Urothelium cell line (cell line): Measurements from ENCODE around the gene PSMG3.
"Not testable (repeated sequence)": the region's sequence is repeated elsewhere in the genome, so short reads cannot be mapped to it uniquely, and the experiment has no call there.

Experiments
- DNase-seq: peaks from one replicate; pipeline ENCODE4 v3.0.0; 2011; ENCODE audit warnings: low spot score, mixed read lengths
- FAIRE-seq: peaks from 2 replicates; lab custom pipeline; 2011; peaks lifted over from hg19 to GRCh38; lab: Jason Lieb, UNC

Gene PSMG3

DNA sequence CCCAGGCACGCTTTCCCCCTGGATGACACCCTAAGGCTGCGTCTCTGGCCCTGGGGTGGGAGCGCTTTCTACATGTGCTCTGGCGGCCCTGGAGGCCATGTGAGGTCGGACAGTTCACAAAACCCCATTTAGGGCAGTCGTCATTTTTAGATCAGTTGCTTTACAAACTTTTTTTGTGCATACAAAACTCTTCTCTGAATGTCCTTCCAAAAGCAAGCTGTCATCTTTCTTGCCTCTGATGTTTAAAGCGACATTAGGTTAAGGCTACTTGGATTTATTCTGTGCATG is 33.4 kb downstream of the PSMG3 start:
- no peak for FAIRE-seq
- DNase-seq: no peak

DNA sequence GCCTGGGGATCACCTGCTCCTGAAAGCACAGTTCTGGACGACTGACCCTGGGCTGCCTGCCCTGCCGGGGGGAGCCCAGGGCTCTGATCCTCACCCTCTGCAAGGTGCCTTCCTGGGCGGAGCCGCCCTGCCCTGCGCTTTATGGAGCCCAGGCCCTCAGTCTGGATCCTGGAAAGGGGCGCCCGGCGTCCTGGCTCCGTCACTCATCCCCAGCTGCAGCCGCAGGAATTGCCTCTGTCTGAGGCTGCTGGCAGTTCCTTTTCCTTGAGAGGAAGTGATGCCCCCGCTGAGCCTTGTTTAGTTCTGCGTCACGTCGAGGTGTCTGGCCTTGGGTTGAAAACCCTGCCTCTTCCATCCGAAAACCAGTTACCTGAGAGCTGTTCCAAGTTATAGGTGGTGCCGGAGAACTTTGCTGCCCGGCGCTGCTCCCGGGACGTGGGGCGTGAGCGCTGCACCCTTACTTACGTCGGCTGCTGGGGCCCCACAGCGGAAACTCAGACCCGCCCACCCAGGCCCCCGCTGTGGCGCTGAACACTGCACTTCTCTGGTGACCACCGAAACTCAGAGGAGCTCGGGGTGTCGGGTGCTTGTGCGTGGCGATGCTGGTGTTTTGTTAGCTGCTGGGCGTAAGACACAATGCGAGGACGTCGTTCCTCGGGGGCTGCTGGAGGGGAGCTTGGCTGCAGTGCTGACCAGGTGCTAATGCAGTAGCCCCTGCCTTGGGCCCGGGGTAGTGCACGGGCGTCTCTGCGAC is 34.0 kb downstream of the PSMG3 start:
- peak; percentile 35 for FAIRE-seq
- no peak for DNase-seq

DNA sequence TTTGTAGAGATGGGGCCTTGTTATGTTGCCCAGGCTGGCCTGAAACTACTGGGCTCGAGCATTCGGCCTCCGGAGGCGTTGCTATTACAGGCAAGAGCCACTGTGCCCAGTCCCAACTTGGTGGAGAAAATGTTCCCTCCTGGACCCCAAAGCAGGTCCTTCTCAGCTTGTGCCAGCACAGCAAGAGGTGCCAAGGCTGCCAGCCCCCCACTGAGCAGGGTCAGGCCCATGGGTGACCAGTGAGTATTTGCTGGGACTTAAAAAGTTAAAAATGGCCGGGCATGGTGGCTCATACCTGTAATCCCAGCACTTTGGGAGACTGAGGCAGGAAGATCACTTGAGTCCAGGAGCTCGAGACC is 34.8 kb downstream of the PSMG3 start:
- DNase-seq: no peak
- no peak for FAIRE-seq

DNA sequence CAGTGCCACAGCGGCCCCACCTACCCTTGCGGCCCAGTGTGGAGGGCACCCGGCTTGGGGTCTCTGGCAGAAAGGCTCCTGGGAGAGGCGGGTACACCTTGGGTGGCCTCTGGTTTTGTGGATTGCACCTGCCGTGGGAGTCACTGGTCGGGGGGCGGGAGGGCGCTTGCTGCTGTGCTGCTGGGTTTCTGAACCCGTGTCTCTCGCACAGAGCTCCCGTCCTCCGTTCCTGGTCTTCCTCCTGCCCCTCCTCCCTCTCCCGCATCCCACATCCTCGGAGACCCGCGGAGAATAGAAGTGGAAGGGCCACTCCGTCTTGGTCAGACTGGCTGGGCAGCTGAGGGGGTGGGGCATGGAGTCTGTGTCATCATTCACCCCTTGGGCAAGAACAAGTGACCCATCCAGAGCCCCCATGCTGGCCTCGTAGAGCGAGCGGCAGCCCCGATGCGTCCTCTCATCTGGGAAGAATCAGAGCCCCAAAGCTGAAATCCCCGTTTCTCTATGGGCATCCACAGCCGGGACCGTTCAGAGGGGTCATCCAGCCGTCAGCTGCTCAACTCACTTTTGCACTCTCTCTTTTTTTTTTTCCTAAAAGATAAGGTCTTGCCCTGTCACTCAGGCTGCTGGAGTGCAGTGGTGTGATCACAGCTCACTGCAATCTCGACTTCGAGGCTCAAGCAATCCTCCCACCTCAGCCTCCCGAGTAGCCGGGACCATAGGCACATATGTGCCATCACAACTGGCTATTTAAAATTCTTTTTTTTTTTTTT is 35.3 kb downstream of the PSMG3 start:
- peak; percentile 61 for FAIRE-seq
- DNase-seq: no peak

DNA sequence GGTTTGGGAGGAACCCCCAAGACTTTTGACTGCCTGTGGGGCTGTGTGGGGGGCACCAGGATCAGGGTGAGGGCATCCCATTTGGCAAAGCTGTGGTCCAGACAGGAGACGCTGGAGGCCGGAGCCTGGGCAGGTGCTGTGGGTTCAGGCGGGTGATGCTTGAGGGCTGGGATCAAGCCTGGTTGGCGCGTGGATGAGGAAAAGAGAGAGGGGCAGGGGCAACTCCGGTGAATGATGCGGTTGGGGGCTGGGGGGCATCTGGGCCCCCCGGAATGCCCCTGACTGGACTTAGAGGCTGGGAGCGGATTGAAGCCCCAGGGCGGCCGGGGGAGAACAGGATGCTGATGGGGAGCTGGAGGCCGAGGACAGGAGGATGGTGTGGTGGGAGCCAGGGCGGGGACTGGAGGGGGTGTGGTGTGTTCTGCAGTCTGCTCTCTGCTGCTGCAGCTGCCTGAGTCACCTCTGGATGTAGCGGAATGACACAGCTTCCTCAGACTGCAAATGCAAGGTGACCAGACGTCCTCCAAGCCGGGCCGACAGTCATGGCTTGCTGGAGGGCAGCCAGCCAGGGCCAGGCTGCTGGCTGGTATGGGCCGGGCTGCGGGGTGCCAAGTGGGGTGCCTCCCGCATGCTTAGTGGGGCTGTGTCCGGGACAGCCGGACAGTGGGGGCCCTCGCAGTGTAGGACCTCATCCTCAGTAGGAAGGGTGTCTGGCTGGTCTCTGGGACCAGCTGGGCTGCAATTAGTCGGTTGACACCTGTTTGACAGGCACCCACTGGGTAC is 36.1 kb downstream of the PSMG3 start:
- DNase-seq (peak; percentile 95), FAIRE-seq (peak; percentile 99)

DNA sequence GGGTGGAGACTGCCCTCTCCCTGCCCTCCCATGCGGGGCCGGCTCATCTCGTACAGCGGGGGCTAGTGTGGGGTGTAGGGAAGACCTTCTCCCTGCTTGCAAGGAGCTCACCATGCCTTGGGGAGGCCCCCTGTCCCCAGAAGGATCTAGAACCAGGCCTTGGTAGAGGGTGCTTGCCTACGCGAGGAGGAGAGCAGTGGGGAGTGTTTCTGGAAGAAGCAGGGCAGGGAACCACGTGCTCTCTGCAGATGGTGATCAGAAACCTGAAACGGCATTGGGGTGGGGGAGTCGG is 36.6 kb downstream of the PSMG3 start:
- FAIRE-seq: no peak

DNA sequence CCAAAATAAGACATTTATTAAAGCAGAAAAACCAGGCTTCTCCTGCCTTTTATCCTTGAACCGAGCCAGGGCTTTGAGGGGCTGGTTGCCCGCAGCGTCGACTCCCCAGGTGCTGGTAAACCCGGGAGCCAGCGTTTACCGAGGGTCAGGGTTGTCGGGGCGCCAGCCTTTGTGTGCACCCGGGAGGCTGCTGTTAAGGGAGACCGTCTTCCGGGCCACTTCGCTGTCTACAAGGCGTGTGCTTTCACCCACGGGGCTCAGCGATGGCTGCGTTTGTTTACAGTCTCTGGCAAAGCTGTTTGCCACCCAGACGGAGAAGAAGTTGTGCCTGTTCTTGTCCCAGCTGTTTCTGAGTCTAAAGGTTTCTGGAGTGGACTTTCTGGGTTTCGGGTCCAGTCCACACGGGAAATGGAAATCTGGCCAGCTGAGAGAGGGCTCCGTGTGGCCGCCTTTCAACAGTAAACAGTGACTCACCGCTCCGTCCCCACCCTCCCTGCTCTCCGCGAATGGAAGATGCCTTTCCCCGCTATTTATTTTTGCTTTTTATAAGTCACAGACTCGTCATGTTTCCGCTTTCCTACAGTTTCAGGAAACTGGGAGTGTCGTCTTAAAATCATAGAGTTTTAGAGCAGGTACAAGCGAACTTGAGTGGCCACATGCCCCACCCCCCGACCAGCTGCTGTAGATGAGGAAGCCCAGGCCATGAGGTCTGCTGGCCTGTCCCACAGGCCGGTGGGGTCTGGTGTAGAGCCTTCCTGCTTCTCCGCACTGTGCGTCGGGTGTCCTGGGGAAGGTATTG is 37.2 kb downstream of the PSMG3 start:
- peak; percentile 86 for DNase-seq
- FAIRE-seq: no peak

More for the DNA sequence above, 36.6 kb downstream of the PSMG3 start:
- no peak for DNase-seq

DNA sequence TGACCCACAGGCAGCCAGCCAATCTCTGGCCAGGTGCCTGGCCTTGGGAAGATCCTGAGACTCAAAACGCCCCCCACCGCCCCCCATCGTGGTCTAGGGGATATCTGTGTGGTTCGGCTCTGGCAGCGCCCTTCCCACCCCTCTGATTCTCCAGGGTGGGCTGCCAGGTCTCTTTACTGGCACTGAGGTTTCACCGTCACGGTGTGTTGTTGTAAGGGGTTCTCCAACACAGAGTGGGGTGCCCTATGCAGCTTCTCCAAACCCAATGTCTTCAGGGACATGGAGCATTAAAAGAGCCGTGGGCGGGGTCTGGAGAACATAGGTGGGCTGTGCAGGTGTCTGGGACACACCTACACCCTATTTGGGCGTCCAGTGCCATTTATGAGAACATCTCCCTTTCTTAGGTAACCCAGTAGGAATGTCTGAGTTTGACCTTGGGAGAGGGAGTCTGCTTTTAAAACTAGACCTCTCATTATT is 37.8 kb downstream of the PSMG3 start:
- DNase-seq (no peak), FAIRE-seq (peak; percentile 77)

DNA sequence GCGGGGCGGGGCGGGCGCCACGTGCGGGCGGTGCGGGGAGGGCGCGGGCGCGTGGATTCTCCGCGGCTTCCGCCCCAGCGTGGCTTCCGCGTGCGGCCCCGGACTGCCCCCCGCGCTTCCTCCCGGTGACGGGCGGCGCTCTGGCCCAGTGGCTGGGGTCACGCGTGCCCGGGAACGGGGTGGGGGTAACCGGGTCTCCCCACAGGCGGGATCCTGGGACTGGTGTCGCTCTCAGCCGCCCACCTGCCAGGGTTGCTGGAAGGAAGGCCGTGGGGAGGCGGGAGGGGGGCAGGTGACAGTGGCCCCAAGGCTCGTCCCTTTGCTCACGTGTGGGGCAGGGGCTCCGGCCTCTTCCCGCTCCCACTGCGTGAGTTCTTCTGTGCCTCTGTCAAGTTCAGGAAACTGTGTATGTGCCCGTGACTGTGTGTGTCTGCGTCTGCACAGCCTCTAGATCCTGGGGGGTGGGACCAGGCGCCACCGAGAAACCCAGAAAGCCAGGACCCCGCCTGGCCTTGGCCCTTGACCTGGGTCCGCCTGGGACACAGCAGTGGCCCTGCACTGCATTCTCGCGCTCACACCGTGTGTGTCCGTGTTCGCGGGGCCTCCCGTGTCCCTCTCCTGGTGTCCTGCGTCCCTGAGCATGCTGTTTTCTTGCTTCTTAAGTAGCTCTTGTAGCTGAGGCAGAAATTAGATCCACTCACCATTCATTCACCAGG is 38.4 kb downstream of the PSMG3 start:
- DNase-seq: no peak
- FAIRE-seq: peak; percentile 77

DNA sequence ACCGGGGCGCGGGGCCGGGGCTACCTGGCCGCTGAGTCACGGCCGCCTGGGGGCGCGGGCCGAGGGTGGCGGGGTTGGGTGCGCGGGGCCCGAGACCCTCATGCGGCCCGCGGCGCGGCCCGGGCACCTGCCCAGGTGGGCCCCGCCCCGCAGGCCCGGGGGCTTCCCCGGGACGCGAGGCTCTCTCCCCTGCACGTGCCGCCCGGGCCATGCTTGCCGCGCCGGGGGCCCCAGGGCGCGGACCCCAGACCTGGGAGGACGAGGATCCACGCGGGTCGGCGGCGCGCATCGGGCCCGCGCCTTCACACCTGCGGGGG is 38.9 kb downstream of the PSMG3 start:
- DNase-seq: no peak
- no peak for FAIRE-seq

DNA sequence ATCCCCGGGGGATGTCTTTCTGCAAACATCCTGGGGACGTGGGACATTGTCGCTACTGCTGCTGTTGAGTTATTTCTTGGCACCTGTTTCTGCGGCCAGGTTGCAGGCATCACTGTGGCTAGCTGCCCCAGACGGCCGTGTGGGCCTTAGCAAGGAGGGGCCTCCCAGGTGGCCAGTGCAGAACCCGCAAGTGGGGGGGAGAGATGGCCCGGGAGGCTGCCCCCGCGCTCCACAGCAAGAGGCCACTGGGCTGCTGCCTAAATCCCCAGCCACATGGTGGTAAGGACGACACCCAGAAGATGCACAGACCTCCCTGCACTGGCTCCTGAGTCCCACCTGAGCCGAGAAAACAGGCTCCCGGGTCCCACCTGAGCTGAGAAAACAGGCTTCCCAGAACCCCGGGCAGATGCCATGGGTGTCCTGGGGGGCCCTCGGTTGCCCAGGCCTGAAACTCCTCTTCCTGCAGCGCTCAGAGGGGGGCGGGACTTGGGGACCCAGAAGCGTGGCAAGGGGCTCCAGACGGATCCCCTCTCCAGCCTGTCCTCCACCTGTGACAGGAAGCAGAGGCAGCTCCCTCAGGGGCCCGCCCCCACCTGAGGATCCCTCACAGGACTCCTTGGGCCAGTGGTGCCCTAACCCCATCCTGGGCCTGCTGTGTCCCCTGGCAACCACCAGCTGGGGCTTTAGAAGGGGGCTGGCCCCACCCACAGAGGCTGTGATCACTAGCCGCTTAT is 40.3 kb downstream of the PSMG3 start:
- FAIRE-seq (no peak), DNase-seq (no peak)

DNA sequence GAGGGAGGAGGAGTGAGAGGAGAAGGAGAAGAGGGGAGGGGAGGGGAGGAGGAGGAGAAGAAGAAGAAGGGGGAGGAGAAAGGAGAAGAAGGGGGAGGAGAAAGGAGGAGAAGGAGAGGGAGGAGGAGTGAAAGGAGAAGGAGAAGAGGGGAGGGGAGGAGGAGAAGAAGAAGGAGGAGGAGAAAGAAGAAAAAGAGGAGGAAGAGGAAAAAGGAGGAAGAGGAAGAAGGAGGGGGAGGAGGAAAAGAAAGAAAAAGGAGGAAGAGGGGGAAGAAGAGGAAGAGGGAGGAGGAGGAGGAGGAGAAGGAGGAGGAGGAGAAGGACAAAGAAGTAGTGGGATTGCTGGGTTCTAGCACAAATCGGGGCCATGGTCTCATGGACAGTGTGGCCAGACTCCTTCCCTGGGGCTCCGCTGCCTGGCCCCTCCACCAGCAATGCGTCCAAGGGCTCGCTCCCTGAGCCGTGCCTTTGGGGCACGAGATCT is 43.5 kb downstream of the PSMG3 start:
- FAIRE-seq (no peak), DNase-seq (no peak)

DNA sequence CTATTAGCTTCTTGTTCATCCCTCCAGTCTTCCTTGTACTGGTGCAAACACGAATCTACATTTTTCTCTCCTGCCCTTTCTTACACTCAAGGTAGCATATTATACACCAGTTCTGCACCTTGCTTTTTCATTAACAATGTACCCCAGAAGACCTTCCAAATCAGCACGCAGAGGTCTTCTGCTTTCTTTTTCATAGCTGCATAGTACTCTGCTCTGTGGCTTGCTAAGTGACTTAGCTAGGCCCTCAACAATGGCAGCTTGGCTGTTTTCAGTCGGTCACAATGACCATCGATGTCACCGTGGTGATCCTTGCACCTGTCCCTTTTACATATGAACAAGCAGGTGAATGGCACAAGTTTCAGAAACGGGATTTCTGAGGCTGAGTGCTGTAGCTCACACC is 44.4 kb downstream of the PSMG3 start:
- FAIRE-seq (peak; percentile 97), DNase-seq (no peak)

DNA sequence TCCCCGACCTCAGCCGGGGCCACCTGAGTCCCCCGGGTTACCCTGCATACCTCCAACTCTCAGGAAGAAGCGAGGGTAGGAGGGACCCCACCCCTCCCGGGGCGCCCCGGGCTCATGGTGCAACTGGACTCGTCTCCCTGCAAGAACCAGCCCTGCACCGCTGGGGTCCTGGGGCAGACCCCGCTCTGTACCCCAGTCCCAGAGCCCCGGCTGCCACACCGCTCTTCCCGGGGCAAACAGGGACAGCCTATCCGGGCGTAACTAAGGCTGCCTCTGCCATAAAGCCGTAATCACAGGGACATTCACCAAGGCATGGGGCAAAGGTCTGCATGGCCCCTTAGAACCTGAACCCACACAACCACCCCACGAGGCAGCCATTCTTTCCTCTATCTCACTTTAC is 46.0 kb downstream of the PSMG3 start:
- DNase-seq: no peak
- peak; percentile 89 for FAIRE-seq

DNA sequence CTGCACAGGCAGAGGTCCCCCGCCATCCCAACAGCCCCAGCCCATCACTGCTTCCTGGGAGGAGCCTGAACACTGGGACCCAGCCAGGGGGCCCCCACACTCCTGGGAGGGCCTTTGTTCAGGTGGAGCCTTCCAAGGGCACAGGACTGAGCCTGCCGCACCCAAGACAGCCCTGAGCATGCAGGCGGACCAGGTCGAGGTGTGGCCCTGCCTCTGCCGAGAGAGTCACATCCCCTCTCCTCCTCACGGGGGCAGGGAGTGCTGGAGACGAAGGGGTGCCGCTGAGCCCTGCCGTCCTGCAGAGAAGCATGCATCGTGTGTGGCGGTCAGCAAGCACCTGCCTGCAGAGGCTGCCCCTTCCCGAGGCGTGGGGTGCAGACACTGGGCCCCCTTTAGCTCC is 46.6 kb downstream of the PSMG3 start:
- peak; percentile 89 for FAIRE-seq
- no peak for DNase-seq

DNA sequence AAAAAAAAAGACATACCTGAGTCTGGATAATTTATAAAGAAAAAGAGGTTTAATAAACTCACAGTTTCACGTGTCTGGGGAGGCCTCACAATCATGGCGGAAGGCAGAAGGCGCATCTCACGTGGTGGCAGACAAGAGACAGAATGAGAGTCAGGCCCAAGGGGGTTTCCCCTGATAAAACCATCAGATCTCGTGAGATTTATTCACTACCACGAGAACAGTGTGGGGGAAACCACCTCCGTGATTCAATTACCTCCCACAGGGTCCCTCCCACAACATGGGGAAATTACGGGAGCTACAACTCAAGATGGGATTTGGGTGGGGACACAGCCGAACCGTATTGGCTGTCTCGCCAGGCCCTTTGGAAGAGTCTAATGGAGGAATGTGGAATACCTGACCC is 48.4 kb downstream of the PSMG3 start:
- DNase-seq (no peak), FAIRE-seq (peak; percentile 87)

DNA sequence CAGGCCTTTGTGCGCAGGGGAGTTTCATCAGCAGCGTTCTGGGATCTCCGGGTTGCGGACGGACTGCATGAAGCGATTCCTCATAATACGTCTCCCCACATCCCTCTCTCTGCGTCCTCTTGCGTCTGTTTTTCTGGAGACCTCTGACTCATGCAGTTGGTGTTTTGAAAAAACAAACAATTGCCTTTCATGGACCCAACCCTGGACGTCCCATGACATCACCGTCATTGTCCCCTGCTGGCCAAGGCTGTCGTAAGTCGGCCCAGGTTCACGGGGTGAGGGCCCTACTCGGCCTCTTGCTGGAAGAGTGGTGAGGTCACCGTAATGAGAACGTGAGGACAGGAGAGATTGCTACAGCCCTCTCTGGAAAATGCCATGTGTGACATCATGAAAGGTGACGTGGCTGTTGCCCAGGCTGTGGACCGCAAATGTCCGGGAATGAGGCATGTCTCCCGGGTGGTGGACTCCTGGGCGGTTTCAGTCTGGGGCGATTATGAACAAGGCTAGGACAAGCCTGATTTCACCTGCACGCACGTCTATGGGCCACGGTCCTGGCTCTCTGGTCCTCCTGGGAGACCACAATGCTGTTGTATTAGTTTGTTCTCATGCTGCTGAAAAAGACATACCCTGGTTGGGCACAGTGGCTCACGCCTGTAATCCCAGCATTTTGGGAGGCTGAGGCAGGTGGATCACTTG is 49.1 kb downstream of the PSMG3 start:
- DNase-seq (peak; percentile 96), FAIRE-seq (peak; percentile 99)

DNA sequence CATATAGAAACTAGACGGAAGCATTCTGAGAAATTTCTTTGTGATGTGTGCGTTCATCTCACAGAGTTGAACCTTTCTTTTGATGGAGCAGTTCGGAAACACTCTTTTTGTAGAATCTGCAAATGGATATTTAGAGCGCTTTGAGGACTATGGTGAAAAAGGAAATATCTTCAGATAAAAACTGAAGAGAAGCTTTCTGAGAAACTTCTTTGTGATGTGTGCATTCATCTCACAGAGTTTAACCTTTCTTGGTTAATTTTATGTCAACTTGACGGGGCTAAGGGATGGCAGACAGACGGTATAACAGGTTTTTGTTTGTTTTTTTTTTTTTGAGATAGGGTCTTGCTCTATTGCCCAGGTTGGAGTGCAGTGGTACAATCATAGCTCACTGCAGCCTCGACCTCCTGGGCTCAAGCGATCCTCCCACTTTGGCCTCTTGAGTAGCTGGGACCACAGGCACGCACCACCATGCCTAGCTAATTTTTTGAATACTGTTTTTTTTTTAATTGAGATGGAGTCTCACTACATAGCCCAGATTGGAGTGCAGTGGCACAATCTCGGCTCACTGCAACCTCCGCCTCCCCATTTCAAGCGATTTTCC is 50.4 kb downstream of the PSMG3 start:
- DNase-seq, FAIRE-seq: not testable (repeated sequence)
